Measurements from ENCODE around the gene TSPAN18.

TSPAN18 gene

DNA sequence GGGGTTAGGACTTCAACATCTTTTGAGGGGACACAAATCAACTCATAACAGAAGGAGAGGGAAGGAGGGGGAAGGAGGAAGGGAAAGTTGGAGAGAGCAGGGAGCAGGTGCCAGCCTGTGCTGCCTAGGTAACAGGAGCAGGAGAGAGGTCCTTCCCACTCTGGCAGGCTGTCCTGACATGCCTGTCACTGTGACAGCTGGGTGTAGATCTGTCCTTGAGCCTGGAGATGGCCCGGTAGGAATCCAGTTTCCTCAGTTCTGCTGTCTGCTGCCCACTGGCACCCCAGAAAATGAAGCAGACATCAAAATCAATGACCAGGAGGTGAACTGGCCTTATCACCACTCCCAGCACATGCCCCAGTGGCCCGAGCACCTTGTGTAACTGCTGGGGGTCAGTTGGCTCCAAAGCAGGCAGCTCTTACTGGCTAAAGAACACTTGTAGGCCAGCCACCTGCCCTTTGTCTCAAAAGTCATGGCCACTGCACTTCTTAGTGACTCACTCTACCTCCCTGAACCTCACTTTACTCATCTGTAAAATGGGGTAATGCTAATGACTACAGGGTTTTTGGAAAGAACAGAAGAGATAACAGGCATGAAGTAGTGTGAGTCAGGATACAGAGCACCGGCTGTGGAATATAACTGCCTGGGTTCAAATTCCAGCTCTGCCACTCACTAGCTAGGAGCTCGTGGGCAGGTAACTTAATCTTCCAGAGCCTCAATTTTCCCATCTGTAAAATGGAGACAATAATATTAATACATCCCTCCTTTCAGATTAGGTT lies 8.0 kb upstream of the TSPAN18 start:
- H3K4me3 ChIP-seq (ENCODE audit: low read depth, low read length) = no peak overlapping the region
- no peak for DNase-seq (ENCODE audit: low read depth)
- TF ChIP-seq, protein P1, sequence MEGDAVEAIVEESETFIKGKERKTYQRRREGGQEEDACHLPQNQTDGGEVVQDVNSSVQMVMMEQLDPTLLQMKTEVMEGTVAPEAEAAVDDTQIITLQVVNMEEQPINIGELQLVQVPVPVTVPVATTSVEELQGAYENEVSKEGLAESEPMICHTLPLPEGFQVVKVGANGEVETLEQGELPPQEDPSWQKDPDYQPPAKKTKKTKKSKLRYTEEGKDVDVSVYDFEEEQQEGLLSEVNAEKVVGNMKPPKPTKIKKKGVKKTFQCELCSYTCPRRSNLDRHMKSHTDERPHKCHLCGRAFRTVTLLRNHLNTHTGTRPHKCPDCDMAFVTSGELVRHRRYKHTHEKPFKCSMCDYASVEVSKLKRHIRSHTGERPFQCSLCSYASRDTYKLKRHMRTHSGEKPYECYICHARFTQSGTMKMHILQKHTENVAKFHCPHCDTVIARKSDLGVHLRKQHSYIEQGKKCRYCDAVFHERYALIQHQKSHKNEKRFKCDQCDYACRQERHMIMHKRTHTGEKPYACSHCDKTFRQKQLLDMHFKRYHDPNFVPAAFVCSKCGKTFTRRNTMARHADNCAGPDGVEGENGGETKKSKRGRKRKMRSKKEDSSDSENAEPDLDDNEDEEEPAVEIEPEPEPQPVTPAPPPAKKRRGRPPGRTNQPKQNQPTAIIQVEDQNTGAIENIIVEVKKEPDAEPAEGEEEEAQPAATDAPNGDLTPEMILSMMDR (IDR thresholded peaks at IDR 0.05; ENCODE audit: low read depth, low read length, missing control alignments) = no peak

DNA sequence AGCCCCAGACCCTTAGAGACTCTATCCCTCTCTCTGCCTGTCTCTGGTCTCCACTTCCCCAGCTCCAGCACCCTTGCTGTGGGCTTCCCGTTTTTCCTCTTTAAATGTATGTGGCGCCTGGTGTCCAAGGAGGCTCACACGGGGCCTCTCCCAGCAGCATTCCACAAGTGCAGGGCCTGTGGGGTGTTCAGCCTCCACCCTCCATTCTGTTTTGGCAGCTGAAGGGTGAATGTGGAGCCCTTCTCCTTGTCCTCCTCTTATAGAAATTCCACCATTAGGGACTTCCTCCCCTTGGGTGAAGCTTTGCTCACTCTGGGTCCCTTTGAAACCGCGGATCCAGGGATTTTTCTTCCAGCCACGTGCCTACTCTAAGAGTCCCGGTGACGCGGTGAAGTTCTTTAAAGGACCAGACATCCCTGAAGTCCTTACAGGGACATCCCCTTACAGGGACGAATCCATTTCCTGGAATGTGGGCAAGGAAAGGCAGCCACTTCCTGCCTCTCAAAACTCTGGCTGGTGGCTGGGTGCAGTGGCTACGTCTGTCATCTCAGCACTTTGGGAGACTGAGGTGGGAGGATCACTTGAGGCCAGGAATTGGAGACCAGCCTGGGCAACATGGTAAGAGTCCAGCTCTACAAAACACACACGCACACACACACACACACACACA lies 1.6 kb upstream of the TSPAN18 start:
- TF ChIP-seq, protein P1 (IDR thresholded peaks at IDR 0.05; ENCODE audit: low read depth, low read length, missing control alignments) = no peak
- no peak for DNase-seq (ENCODE audit: low read depth)
- H3K4me3 ChIP-seq (ENCODE audit: low read depth, low read length) = no peak overlapping the region

DNA sequence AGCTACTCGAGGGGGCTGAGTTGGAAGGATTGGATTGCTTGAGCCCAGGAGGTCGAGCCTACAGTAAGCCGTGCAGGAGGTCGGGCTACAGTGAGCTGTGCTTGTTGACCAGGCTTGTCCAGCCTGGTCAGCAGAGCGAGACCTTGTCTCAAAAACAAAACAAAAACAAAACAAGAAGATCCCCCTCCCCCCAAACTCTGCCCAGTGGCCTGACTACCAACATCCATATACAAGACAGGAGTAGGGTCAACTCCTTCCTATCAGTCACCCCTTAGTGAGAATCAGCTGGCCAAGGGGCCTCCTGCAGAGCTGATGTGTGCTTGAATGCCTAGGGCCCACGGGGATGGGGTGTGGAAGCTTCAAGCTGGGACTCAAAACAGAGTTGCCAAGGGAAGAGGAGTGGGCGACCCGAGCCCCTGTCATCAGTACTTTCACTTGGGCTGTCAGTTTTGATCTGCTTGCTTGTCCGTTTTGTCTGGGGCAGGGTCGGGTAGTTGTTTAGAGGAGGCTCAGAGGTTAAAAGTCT lies 942 bp upstream of the TSPAN18 start:
- no peak overlapping the region for H3K4me3 ChIP-seq (ENCODE audit: low read depth, low read length)
- TF ChIP-seq, protein P1 (IDR thresholded peaks at IDR 0.05; ENCODE audit: low read depth, low read length, missing control alignments) = no peak
- DNase-seq (ENCODE audit: low read depth) = no peak

DNA sequence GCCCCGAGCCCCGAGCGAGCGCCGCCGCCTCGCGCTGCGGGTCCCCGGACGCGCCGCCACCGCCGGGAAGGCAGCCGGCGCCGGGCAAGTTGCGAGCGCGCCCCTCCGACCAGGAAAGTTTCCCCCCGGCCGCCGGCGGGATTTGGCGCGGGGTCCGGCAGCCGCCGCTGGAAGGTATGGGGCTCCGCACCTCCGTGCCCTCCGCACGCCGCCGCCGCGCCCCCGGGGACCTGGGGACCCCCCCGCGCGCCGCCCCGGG lies 281 bp downstream of the TSPAN18 start:
- H3K4me3 ChIP-seq (ENCODE audit: low read depth, low read length) = peak overlapping the region; percentile 56
- DNase-seq (ENCODE audit: low read depth) = no peak
- TF ChIP-seq, protein P1 (IDR thresholded peaks at IDR 0.05; ENCODE audit: low read depth, low read length, missing control alignments) = no peak

DNA sequence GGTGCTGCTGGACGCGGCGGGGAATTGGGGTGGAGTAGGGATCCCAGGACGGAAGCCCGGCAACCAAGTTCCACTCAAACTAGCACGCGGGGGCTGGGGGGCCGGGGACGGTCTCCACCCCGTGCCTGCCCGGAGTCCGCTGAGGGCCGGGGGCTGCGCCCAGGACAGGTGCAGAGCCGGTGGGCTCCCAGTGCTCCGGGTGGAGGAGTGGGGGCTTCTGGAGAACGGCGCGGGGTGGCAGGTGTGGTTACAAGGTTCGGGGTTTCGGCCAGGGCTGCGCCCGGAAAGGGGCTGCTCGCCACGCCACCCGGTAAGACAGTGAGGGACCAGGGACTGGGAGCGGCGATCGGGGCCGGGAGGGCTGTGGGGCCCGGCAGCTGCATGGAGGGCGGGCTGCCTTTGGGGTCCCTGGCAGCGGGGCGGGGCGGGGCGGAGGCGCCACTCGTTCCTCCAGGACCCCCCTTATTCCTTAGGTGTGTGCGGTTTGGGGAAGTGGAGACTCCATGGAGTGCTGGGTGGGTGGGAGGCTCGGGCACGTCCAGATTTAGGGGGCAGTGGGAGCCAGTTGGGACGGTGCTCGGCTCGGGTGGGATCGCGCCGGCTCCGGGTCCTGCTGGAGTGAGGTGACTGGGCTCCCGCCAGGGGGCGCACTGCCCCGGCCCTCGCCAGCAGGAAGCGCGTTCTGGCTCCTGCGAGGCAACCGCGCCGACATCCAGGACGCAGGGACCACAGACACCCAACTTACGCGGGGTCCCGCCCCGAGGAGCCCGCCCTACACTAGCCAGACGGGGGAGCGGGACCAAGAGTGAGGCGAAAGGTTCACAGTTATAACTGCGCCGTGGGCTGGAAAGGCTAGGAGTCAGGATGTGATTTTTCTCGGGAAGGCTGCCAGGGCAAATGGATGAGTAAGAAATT lies 868 bp downstream of the TSPAN18 start:
- peak; percentile 16 for DNase-seq (ENCODE audit: low read depth)
- peak overlapping the region; percentile 56 for H3K4me3 ChIP-seq (ENCODE audit: low read depth, low read length)

DNA sequence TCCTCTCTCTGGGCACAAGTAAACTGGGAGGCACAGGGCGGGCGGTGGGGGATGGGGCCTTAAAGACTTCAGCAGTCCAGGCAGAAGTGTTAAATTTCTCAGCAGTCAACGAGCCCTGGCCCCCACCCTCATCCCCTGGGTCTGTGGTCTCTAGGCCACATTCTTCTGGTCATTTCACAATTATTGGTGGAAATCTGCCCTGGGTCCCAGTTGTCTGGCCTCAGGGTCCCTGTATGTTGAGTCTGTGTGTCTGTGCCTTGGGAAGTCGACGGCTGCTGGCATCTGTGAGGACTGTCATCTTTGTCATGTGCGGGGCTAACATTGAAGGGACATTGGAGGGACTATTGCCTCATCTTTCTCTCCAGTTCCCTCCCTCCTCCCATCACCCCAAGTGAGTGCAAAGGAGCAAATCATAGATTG lies 1.7 kb downstream of the TSPAN18 start:
- DNase-seq (ENCODE audit: low read depth) = no peak
- TF ChIP-seq, protein P1 (IDR thresholded peaks at IDR 0.05; ENCODE audit: low read depth, low read length, missing control alignments) = no peak
- no peak overlapping the region for H3K4me3 ChIP-seq (ENCODE audit: low read depth, low read length)

More for the DNA sequence above, 868 bp downstream of the TSPAN18 start:
- TF ChIP-seq, protein P1 (IDR thresholded peaks at IDR 0.05; ENCODE audit: low read depth, low read length, missing control alignments) = peak; percentile 93
